ENCODE data around the gene DAPK1.
"Not testable (repeated sequence)": the region's sequence is repeated elsewhere in the genome, so short reads cannot be mapped to it uniquely, and the experiment has no call there.

DAPK1 gene

DNA sequence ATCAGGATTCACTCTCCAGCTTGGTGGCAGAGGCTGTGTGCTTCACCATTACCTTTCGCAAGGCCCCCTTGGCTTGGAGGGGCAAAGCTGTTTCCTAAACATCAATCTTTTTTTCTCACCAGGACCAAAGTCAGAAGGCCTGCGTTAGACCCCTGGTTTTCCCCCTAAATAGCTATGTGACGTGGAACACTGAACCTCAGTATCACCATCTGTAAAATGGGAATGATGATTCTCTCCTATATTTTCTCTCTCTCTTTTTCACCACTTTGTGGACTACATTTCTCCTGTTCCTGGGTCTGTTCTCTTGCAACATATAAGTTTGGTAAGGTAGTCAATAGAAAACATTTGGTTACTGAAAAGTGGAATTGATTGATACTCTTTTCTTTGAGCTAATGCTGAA, 50.5 kb downstream of the DAPK1 start:
- TF ChIP-seq, protein P1, sequence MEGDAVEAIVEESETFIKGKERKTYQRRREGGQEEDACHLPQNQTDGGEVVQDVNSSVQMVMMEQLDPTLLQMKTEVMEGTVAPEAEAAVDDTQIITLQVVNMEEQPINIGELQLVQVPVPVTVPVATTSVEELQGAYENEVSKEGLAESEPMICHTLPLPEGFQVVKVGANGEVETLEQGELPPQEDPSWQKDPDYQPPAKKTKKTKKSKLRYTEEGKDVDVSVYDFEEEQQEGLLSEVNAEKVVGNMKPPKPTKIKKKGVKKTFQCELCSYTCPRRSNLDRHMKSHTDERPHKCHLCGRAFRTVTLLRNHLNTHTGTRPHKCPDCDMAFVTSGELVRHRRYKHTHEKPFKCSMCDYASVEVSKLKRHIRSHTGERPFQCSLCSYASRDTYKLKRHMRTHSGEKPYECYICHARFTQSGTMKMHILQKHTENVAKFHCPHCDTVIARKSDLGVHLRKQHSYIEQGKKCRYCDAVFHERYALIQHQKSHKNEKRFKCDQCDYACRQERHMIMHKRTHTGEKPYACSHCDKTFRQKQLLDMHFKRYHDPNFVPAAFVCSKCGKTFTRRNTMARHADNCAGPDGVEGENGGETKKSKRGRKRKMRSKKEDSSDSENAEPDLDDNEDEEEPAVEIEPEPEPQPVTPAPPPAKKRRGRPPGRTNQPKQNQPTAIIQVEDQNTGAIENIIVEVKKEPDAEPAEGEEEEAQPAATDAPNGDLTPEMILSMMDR (IDR thresholded peaks at IDR 0.05; ENCODE audit: low read depth, low read length): no peak
- peak overlapping the region; percentile 60 for H3K27ac ChIP-seq
- peaks cover 11% of the 10 kb centered on the region for H3K36me3 ChIP-seq
- no peaks in the 10 kb centered on the region for H3K27me3 ChIP-seq (ENCODE audit: insufficient read depth, low read depth, severe bottlenecking)
- H3K9me3 ChIP-seq (ENCODE audit: severe bottlenecking): peaks cover 3% of the 10 kb centered on the region
- DNase-seq: no peak
- H3K4me3 ChIP-seq (ENCODE audit: low read depth, low read length): no peak overlapping the region

DNA sequence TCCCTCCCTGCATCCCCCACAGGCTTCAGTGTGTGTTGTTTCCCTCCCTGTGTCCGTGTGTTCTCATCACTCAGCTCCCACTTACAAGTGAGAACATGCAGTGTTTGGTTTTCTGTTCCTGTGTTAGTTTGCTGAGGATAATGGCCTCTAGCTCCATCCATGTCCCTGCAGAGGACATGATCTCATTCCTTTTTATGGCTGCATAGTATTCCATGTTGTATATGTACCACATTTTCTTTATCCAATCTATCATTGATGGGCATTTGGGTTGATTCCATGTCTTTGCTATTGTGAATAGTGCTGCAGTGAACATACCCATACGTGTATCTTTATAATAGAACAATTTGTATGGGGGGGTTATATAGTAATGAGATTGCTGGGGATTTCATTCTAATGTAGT, 51.4 kb downstream of the DAPK1 start:
- DNase-seq; H3K27me3 ChIP-seq (ENCODE audit: insufficient read depth, low read depth, severe bottlenecking); H3K9me3 ChIP-seq (ENCODE audit: severe bottlenecking); H3K27ac ChIP-seq; H3K4me3 ChIP-seq (ENCODE audit: low read depth, low read length): not testable (repeated sequence)
- H3K36me3 ChIP-seq: peaks cover 11% of the 10 kb centered on the region

DNA sequence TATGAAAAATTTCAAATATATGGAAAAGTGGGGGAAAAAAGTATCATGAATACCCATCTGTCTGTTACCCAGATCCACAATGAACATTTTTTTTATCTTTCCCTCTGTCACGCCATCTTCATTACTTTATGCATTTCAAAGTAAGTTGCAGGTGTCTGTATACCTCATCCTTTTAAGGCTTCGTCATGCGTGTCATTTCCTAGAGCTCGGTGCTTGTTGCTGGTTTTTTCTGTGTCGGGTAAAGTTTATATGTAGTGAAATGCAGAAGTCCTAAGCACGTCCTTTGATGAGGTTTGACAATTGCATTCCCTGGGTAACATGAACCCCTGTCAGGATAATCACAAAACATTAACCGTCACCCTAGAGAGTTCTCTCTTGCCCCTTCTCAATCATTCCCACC, 52.1 kb downstream of the DAPK1 start:
- Histone ChIP-seq H3K4me3 (ENCODE audit: low read depth, low read length) (no peak overlapping the region), H3K27ac (no peak overlapping the region), H3K36me3 (peaks cover 11% of the 10 kb centered on the region), H3K27me3 (ENCODE audit: insufficient read depth, low read depth, severe bottlenecking) (no peaks in the 10 kb centered on the region), H3K9me3 (ENCODE audit: severe bottlenecking) (peaks cover 3% of the 10 kb centered on the region)
- TF ChIP-seq, protein P1 (IDR thresholded peaks at IDR 0.05; ENCODE audit: low read depth, low read length): no peak
- no peak for DNase-seq

DNA sequence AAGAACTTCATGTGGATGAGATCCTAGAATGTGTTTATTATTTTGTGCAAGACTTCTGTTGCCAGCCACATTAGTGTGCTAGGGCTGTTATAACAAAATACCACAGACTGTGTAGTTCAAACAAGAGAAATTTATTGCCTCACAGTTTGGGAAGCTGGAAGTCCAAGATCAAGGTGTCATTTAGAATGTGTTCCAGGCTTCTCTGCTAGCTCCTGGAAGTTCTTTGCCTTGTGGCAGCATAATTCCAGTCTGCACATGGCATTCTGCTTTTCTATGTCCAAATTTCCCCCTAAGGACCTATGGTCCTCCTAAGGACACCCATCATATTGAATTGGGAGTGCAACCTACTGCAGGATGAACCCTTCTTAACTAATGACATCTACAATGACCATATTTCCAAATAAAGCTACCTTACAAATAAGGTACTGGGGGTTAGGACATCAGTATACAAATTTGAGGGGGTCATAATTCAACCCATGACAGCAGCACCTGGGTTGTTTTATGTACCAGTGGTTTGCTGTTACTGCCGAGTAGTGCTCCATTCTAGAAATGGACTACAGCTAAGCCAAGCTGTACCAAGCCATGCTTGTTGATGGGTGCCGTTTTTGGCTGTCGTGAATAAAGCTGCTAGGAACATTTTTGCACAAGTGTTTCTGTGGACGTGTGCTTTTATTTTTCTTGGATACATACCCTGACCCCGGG, 52.7 kb downstream of the DAPK1 start:
- H3K27ac ChIP-seq: no peak overlapping the region
- TF ChIP-seq, protein P1 (IDR thresholded peaks at IDR 0.05; ENCODE audit: low read depth, low read length): no peak
- peaks cover 11% of the 10 kb centered on the region for H3K36me3 ChIP-seq
- H3K9me3 ChIP-seq (ENCODE audit: severe bottlenecking): peaks cover 3% of the 10 kb centered on the region
- H3K27me3 ChIP-seq (ENCODE audit: insufficient read depth, low read depth, severe bottlenecking): no peaks in the 10 kb centered on the region
- no peak overlapping the region for H3K4me3 ChIP-seq (ENCODE audit: low read depth, low read length)
- no peak for DNase-seq

DNA sequence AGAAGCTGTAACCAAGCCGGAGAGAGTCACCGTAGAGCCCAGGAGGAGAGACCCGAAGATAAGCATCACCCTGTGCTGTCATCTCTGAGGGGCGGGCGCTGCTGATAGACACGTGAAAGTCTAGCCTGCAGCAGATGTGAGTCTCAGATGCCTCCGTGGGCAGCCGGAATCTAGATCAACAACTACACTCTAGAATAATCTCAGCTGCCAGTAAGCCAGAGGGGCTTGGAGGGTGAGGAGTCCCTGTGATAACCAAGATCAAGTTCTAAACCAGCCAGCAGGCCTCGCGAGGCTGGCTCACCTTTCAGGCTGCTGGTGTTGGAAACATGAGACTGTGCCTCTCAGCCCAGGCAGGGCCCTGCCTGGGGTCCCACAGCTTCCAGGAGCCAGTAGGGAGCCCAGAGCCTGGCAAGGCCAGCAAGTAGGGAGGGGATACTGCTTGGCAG, 54.1 kb downstream of the DAPK1 start:
- DNase-seq: no peak
- Histone ChIP-seq H3K36me3 (peaks cover 11% of the 10 kb centered on the region), H3K27me3 (ENCODE audit: insufficient read depth, low read depth, severe bottlenecking) (no peaks in the 10 kb centered on the region), H3K27ac (no peak overlapping the region), H3K9me3 (ENCODE audit: severe bottlenecking) (peaks cover 3% of the 10 kb centered on the region), H3K4me3 (ENCODE audit: low read depth, low read length) (no peak overlapping the region)
- TF ChIP-seq, protein P1 (IDR thresholded peaks at IDR 0.05; ENCODE audit: low read depth, low read length): no peak

DNA sequence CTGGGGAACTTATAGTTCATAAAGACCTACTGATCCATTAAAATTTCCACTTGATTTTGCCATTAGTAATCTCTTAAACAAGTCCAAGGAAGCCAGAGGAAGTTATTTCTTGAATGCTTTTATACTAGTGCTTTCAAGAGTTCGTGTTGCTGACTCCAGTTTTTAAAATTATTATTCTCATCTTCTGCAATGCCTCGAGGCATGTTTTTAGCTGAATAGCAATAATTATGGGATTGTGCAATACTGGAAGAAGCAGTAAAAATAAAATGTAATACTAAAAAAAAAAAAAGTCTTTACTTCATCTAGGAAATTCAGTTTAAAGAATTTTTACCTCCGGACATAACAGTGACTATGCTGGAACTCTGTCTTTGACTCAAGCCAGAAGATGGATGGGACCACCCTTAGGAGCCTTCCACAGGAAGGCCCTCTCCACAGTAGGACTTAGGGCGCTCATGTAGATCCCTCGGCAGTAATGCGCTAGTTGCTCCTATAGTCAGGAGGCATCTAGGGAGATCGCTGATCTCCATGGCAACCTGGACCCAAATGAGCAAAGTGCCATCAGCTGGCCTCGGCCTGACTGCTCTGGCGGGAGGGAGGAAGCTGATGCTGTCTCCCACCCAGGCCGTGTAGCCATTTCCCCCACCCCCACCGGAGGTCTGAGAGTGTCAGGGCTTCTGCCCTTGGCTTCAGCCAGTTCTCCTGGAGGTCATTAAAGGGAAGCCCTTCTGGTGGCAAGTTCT, 56.7 kb downstream of the DAPK1 start:
- DNase-seq: no peak
- Histone ChIP-seq H3K27ac (no peak overlapping the region), H3K9me3 (ENCODE audit: severe bottlenecking) (no peaks in the 10 kb centered on the region), H3K36me3 (peaks cover 4% of the 10 kb centered on the region; the same call in 1 of the 2 replicates), H3K27me3 (ENCODE audit: insufficient read depth, low read depth, severe bottlenecking) (no peaks in the 10 kb centered on the region), H3K4me3 (ENCODE audit: low read depth, low read length) (no peak overlapping the region)
- TF ChIP-seq, protein P1 (IDR thresholded peaks at IDR 0.05; ENCODE audit: low read depth, low read length): no peak
